Measurements from ENCODE around the gene SPTSSA.

DNA sequence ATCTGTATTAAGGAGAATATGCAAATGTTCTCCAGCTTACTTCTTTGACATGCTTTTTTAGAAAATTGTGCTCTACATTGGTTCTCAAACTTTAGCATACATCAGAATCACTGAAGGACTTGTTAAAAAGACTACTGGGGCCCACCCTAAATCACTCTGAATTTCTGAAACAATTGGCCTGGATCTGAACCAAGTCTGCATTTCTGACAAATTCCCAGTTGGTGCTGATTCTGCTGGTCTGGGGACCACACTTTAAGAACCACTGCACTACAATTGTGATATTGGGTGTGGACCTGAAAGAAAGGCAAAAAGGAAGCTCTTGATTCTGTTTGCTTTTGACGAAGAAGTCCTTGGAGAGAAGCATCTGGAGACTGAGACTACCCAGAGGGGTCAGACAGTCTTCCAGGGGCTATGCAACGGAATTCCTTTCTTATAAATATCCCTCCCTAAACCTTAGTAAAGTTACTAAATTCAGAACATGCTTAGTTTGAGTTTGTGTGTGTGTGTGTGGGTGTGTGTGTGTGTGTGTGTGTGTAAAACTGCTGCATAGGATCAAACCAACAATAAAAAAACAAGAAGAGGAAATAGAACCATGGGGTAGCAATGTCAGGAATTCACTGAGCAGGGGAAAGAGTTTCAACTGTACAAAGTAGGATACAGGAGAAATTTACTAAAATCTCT is 40.6 kb upstream of the SPTSSA start:
- TF ChIP-seq, protein P1, sequence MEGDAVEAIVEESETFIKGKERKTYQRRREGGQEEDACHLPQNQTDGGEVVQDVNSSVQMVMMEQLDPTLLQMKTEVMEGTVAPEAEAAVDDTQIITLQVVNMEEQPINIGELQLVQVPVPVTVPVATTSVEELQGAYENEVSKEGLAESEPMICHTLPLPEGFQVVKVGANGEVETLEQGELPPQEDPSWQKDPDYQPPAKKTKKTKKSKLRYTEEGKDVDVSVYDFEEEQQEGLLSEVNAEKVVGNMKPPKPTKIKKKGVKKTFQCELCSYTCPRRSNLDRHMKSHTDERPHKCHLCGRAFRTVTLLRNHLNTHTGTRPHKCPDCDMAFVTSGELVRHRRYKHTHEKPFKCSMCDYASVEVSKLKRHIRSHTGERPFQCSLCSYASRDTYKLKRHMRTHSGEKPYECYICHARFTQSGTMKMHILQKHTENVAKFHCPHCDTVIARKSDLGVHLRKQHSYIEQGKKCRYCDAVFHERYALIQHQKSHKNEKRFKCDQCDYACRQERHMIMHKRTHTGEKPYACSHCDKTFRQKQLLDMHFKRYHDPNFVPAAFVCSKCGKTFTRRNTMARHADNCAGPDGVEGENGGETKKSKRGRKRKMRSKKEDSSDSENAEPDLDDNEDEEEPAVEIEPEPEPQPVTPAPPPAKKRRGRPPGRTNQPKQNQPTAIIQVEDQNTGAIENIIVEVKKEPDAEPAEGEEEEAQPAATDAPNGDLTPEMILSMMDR (IDR thresholded peaks at IDR 0.05) = no peak
- TF ChIP-seq EP300 (IDR thresholded peaks at IDR 0.05) = no peak
- no peak for TF ChIP-seq POLR2AphosphoS5 (IDR thresholded peaks at IDR 0.05)

All from sigmoid colon (tissue), 4 donors.